OCI-LY1 (cell line): ENCODE data around the gene NLN.

Source experiments
- H2AFZ ChIP-seq: fragments of 200-600 bp; sonication (generic), shearing (Covaris generic); 2 replicates; pipeline ENCODE4 v1.6.0; 2014; ENCODE audit warnings: antibody characterized with exemption, mild to moderate bottlenecking, low read length
- H3F3A ChIP-seq: fragments of 200-600 bp; sonication (generic), shearing (Covaris generic); 2 replicates; pipeline ENCODE4 v1.6.0; 2014; ENCODE audit warnings: mild to moderate bottlenecking, antibody characterized with exemption, low read length, moderate library complexity; ENCODE audit not compliant: insufficient read depth
- H3K27ac ChIP-seq: fragments of 200-600 bp; sonication (generic); 2 replicates; pipeline ENCODE4 v1.5.1; 2014; ENCODE audit warnings: low read length, mixed run types, mild to moderate bottlenecking, low read depth; ENCODE audit not compliant: poor library complexity, severe bottlenecking
- H3K27me3 ChIP-seq: fragments of 200-600 bp; sonication (generic); 2 replicates; pipeline ENCODE4 v1.6.0; 2014; ENCODE audit warnings: antibody characterized with exemption, mild to moderate bottlenecking, low read length, moderate library complexity; ENCODE audit not compliant: insufficient read depth
- H3K36me3 ChIP-seq: fragments of 200-600 bp; sonication (generic); 2 replicates; pipeline ENCODE4 v1.6.1; 2014; ENCODE audit warnings: mild to moderate bottlenecking, antibody characterized with exemption, low read length, moderate library complexity, mixed read lengths; ENCODE audit not compliant: insufficient read depth
- H3K4me1 ChIP-seq: fragments of 200-600 bp; sonication (generic); 2 replicates; pipeline ENCODE4 v1.5.1; 2014; ENCODE audit warnings: mild to moderate bottlenecking, low read length, moderate library complexity; ENCODE audit not compliant: insufficient read depth, severe bottlenecking
- H3K4me2 ChIP-seq: fragments of 200-600 bp; sonication (generic), shearing (Covaris generic); 2 replicates; pipeline ENCODE4 v1.6.1; 2014; ENCODE audit warnings: low read length
- H3K4me3 ChIP-seq: fragments of 200-600 bp; sonication (generic); 2 replicates; pipeline ENCODE4 v1.5.1; 2014; ENCODE audit warnings: low read length, low read depth, mild to moderate bottlenecking, mixed read lengths; ENCODE audit not compliant: poor library complexity, severe bottlenecking
- H3K79me2 ChIP-seq: fragments of 200-600 bp; shearing (Covaris generic); 2 replicates; pipeline ENCODE4 v1.6.1; 2016; ENCODE audit warnings: mixed run types, low read length, mixed read lengths; ENCODE audit not compliant: insufficient read depth
- H3K9ac ChIP-seq: fragments of 200-600 bp; sonication (generic), shearing (Covaris generic); 2 replicates; pipeline ENCODE4 v1.6.1; 2014; ENCODE audit warnings: mild to moderate bottlenecking, low read length, mixed read lengths
- H3K9me2 ChIP-seq: fragments of 200-600 bp; sonication (generic), shearing (Covaris generic); 2 replicates; pipeline ENCODE4 v1.6.1; 2014; ENCODE audit warnings: low read depth, mild to moderate bottlenecking, low read length, mixed read lengths
- H3K9me3 ChIP-seq: fragments of 200-600 bp; shearing (Covaris generic); 2 replicates; pipeline ENCODE4 v1.6.1; 2014; ENCODE audit warnings: low read length, mixed read lengths
- H4K20me1 ChIP-seq: fragments of 200-600 bp; sonication (generic), shearing (Covaris generic); 2 replicates; pipeline ENCODE4 v1.6.0; 2016; ENCODE audit warnings: mild to moderate bottlenecking, low read length; ENCODE audit not compliant: insufficient read depth
- CTCF ChIP-seq: fragments of 200-600 bp; sonication (generic), shearing (Covaris generic); IDR thresholded peaks from 2 replicates; pipeline ENCODE4 v1.5.1; 2017; ENCODE audit warnings: mild to moderate bottlenecking, antibody characterized with exemption, low read length, moderate library complexity, mixed read lengths
- EZH2 ChIP-seq: fragments of 200-600 bp; sonication (generic), shearing (Covaris generic); IDR thresholded peaks from 2 replicates; pipeline ENCODE4 v1.8.0; 2017; ENCODE audit warnings: borderline replicate concordance, mixed run types, mild to moderate bottlenecking, antibody characterized with exemption, low read length, moderate library complexity, mixed read lengths

Gene NLN

DNA sequence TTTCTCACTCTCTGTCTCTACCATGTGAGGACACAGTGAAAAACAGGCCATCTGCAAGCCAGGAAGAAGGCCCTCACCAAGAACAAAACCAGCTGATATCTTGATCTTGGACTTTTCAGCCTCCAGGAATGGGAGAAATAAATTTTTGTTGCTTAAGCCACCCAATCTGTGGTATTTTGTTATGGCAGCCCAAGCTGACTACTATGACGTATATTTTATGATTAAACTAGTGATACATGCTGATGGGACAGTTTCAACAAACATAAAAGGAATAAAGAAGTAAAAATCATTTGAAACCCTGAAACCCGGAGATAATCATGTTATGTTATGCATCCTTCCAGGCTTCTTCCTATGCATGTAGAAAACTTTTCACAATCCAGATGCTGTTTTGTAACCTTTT is 132.9 kb downstream of the NLN start:
- H3K4me3 ChIP-seq = no peak overlapping the region
- no peaks in the 10 kb centered on the region for H3K27me3 ChIP-seq
- H4K20me1 ChIP-seq = no peaks in the 10 kb centered on the region
- no peak overlapping the region for H3K27ac ChIP-seq
- H3K79me2 ChIP-seq = no peaks in the 10 kb centered on the region
- TF ChIP-seq EZH2 = no peak
- no peak for TF ChIP-seq CTCF
- H3K9me2 ChIP-seq = no peaks in the 10 kb centered on the region
- no peaks in the 10 kb centered on the region for H3K9me3 ChIP-seq
- H3K4me1 ChIP-seq = no peaks in the 10 kb centered on the region
- no peak overlapping the region for H3K4me2 ChIP-seq
- H3F3A ChIP-seq = no peaks in the 10 kb centered on the region
- H2AFZ ChIP-seq = no peak overlapping the region
- no peak overlapping the region for H3K9ac ChIP-seq
- H3K36me3 ChIP-seq = no peaks in the 10 kb centered on the region

GRCh38 chr5:65855766-65856315 is 133.8 kb downstream of the NLN start:
- no peak for TF ChIP-seq EZH2
- no peak for TF ChIP-seq CTCF
- Histone ChIP-seq H3K27me3 (no peaks in the 10 kb centered on the region), H3K4me2 (no peak overlapping the region), H3K9me2 (no peaks in the 10 kb centered on the region), H4K20me1 (no peaks in the 10 kb centered on the region), H3K79me2 (no peaks in the 10 kb centered on the region), H3K36me3 (no peaks in the 10 kb centered on the region), H3K27ac (no peak overlapping the region), H2AFZ (no peak overlapping the region), H3K4me1 (no peaks in the 10 kb centered on the region), H3F3A (no peaks in the 10 kb centered on the region), H3K9me3 (no peaks in the 10 kb centered on the region), H3K4me3 (no peak overlapping the region), H3K9ac (no peak overlapping the region)

DNA sequence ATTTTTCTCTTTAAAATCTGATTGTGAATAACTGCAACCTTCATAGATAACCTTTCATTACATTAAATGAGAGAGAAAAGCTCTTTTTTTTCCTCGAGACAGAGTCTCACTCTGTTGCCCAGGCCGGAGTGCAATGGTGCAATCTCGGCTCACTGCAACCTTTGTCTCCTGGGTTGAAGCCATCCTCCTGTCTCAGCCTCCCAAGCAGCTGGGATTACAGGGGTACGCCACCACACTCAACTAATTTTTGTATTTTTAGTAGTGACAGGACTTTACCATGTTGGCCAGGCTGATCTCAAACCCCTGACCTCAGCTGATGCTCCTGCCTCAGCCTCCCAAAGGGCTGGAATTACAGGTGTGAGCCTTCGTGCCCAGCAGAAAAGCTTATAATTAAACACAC is 134.5 kb downstream of the NLN start:
- Histone ChIP-seq H3K79me2 (no peaks in the 10 kb centered on the region), H3K9me2 (no peaks in the 10 kb centered on the region), H3K4me3 (no peak overlapping the region), H3K27me3 (no peaks in the 10 kb centered on the region), H3K36me3 (no peaks in the 10 kb centered on the region), H3F3A (no peaks in the 10 kb centered on the region), H3K9ac (no peak overlapping the region), H2AFZ (no peak overlapping the region), H4K20me1 (no peaks in the 10 kb centered on the region), H3K4me1 (no peaks in the 10 kb centered on the region), H3K9me3 (no peaks in the 10 kb centered on the region), H3K4me2 (no peak overlapping the region), H3K27ac (no peak overlapping the region)
- no peak for TF ChIP-seq EZH2
- no peak for TF ChIP-seq CTCF
